ENCODE results near the gene CFAP61.
"Not testable (repeated sequence)": the region's sequence is repeated elsewhere in the genome, so short reads cannot be mapped to it uniquely, and the experiment has no call there.

CFAP61 gene, protein sequence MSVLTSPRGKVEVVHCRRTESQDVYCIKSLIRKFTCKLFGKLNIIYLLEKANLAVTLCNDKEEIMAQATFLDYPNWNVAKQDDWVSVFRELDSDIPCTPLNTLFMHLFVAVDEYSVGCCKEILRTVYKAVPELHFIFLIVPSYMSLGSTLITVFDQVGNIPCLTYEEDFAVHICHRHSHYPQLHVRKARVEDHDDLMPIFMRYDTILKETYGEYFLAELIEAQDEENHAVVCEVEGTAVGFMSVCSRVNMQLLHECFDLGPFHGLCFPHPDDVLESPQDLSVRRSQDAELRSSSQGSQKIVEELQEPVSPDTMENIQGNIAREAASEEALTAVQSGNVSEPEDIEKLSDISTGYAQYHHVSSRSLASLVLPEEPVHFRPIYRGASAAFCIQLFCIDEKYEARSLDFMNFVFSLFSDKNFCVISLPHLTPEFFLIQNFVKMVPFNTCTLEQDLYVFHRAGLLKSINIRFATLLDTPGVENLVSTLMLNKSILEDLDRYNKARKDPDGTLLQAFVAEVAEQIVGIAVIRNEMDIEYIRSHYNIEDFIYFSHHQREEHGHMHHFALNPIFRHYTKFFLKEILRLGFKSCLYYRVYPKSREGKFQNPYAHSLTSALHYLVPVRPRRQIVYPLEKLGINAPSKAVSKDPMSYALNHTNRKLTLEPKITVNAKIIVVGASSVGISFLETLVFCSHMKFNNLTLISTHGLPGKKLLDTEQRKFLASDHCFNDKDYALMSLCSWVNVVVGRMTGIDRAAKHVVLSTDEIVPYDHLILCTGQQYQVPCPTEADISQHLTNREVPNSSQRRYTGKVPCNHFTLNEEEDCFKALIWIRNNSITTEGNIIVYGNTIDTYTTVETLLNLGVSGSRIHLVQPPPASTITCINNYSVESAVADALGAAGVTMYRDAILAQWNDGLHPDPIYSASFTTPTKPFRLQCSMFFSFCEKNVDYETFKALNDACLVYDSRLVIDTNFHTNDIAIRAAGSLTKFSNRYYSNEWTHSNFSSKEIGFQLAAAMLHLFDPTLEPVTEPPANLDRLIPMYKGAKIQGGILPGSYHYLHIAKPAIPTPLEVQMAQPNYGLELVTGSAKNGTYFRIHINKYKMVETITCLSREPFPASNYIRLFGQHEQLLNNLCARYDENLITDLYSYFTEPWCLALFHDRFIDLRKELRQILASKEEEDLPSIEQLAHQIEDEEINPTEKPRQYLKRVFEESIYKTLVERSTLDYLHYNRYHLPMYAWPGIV

DNA sequence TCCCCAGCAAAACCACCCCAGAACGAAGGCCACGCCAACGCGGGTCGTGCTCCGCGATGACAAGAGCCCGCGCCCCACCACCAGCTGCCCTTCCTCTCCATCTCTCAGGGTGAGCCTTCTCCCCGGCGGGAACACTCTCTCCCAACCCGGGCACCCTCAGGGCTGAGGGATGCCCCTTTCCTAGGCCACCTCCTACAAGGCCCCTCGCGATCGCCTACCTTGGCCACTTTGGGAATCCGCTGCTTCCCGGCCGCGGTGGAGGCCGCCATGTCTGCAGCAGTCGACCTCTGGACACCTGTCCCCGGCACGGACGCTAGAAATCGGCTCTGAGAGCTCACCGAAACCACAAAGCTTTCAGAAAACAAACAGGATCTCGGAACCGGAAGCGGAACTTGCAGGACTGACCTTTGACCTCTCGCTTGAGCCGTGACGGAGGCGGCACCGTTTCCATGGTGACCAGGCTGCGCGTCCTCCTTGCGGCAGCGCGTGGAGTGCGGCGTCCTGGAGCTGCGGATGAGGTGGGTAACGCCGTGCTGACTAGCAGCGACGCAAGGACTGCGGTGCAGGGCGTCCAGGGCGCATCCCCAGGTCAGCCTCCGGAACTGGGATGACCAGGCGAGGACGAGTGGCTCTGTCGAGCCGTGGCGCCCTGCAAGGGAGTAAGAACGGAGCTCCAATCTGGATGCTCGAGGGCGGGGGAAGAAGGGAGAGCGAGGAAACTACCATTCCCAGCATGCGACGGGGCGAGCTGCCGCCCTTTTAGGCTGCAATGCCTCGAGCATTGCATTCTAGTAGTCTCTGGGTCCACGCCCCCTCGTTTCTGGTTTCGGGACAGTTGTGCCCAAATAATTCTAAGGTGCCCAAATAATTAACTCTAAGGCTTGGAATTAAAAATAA lies at the start of gene CFAP61, which contains the start of gene CRNKL1:
TSS of gene CFAP61 (plus strand) at position 459 of the 897 bp plus-strand sequence. CDS start 4,122 bp downstream, outside the sequence.
TSS of gene CRNKL1 (minus strand) at position 393 of the 897 bp plus-strand sequence. CDS start at position 269, 124 bp downstream.
- peaks cover 17% of the 10 kb centered on the region for H3K4me1 ChIP-seq (ENCODE audit: low read depth, poor library complexity, severe bottlenecking)
- peak within 1 kb of the TSS; percentile 62 for H3K27ac ChIP-seq
- no peak for TF ChIP-seq CTCF (conservative IDR thresholded peaks at IDR 0.05; ENCODE audit: low read depth, low read length)
- no peaks in the 10 kb centered on the region for H3K27me3 ChIP-seq (ENCODE audit: insufficient read depth, low read depth)
- peak within 1 kb of the TSS; percentile 61; the same call in 1 of the 2 replicates for H3K9ac ChIP-seq
- peak within 1 kb of the TSS; percentile 61 for H3K4me2 ChIP-seq
- peak within 1 kb of the TSS; percentile 32 for H3K4me3 ChIP-seq (IDR thresholded peaks at IDR 0.05; ENCODE audit: insufficient read depth, low read depth, low read length)
- H4K20me1 ChIP-seq (ENCODE audit: insufficient read depth): no peaks in the 10 kb centered on the region
- H2AFZ ChIP-seq (ENCODE audit: low read depth): peak within 1 kb of the TSS; percentile 47
- H3K79me2 ChIP-seq (ENCODE audit: insufficient read depth, low read depth): peaks cover 15% of the 10 kb centered on the region
- no peaks in the 10 kb centered on the region for H3K36me3 ChIP-seq (ENCODE audit: insufficient read depth)

- no peaks in the 10 kb centered on the region for H3K36me3 ChIP-seq (ENCODE audit: insufficient read depth)
- H3K4me1 ChIP-seq (ENCODE audit: low read depth, poor library complexity, severe bottlenecking): peaks cover 25% of the 10 kb centered on the region
- no peak overlapping the region for H3K27ac ChIP-seq
- H3K4me2 ChIP-seq: peak overlapping the region; percentile 45
- TF ChIP-seq CTCF (conservative IDR thresholded peaks at IDR 0.05; ENCODE audit: low read depth, low read length): no peak
- no peak overlapping the region for H2AFZ ChIP-seq (ENCODE audit: low read depth)
- H4K20me1 ChIP-seq (ENCODE audit: insufficient read depth): no peaks in the 10 kb centered on the region
- no peak overlapping the region for H3K4me3 ChIP-seq (IDR thresholded peaks at IDR 0.05; ENCODE audit: insufficient read depth, low read depth, low read length)
- no peaks in the 10 kb centered on the region for H3K79me2 ChIP-seq (ENCODE audit: insufficient read depth, low read depth)
- H3K9ac ChIP-seq: no peak overlapping the region
- H3K27me3 ChIP-seq (ENCODE audit: insufficient read depth, low read depth): no peaks in the 10 kb centered on the region
Measured at GRCh38 chr20:20003031-20003954, 49.0 kb upstream of the CFAP61 start.

DNA sequence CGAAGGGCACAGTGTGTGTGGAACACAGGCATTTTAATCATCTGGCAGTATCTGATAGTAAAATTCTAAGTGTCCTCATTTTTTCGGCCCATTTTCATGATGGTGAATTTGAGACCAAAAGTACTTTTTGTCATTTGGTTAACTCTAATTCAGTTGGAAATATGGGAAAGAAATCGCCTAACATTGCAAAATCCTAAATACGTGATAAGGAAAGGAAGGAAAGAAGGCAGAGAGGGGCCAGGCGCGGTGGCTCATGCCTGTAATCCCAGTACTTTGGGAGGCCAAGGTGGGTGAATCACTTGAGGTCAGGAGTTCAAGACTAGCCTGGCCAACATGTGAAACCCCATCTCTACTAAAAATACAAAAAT lies 48.4 kb upstream of the CFAP61 start:
- H3K27ac ChIP-seq; H4K20me1 ChIP-seq (ENCODE audit: insufficient read depth); H3K79me2 ChIP-seq (ENCODE audit: insufficient read depth, low read depth); H2AFZ ChIP-seq (ENCODE audit: low read depth); H3K9ac ChIP-seq; H3K4me2 ChIP-seq; H3K36me3 ChIP-seq (ENCODE audit: insufficient read depth); H3K4me3 ChIP-seq (IDR thresholded peaks at IDR 0.05; ENCODE audit: insufficient read depth, low read depth, low read length); H3K27me3 ChIP-seq (ENCODE audit: insufficient read depth, low read depth): not testable (repeated sequence)
- peaks cover 25% of the 10 kb centered on the region for H3K4me1 ChIP-seq (ENCODE audit: low read depth, poor library complexity, severe bottlenecking)

DNA sequence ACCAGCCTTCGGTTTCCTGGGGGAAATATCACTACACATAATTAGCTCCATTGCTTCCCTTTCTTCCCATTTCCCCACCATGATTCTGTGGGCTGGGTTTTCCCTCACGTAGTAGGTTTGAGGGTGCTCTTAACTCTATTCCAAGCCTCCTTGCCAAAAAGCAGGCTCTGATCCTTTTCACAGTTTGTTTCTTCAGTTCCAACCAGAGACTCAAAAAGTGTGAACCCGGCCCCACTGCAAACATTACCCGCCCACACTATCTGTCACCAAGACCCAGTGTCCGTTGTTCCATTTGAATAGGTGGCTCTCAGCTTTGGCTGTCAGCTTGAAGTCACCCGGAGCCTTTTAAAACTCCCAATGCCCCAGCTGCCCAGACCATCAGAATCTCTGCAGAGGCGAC lies 47.0 kb upstream of the CFAP61 start:
- no peaks in the 10 kb centered on the region for H3K79me2 ChIP-seq (ENCODE audit: insufficient read depth, low read depth)
- no peak for TF ChIP-seq CTCF (conservative IDR thresholded peaks at IDR 0.05; ENCODE audit: low read depth, low read length)
- no peaks in the 10 kb centered on the region for H3K27me3 ChIP-seq (ENCODE audit: insufficient read depth, low read depth)
- H2AFZ ChIP-seq (ENCODE audit: low read depth): no peak overlapping the region
- no peak overlapping the region for H3K4me2 ChIP-seq
- peaks cover 25% of the 10 kb centered on the region for H3K4me1 ChIP-seq (ENCODE audit: low read depth, poor library complexity, severe bottlenecking)
- H3K27ac ChIP-seq: no peak overlapping the region
- H3K36me3 ChIP-seq (ENCODE audit: insufficient read depth): no peaks in the 10 kb centered on the region
- no peaks in the 10 kb centered on the region for H4K20me1 ChIP-seq (ENCODE audit: insufficient read depth)
- no peak overlapping the region for H3K4me3 ChIP-seq (IDR thresholded peaks at IDR 0.05; ENCODE audit: insufficient read depth, low read depth, low read length)
- no peak overlapping the region for H3K9ac ChIP-seq

Measured in KMS-11 (cell line).